EH (cell line): Measurements from ENCODE around the gene SLC10A7.

Experiments
- DNase-seq: peaks from one replicate; pipeline ENCODE4 v3.0.0-alpha.2; 2015; ENCODE audit warnings: low read depth

Gene SLC10A7

DNA sequence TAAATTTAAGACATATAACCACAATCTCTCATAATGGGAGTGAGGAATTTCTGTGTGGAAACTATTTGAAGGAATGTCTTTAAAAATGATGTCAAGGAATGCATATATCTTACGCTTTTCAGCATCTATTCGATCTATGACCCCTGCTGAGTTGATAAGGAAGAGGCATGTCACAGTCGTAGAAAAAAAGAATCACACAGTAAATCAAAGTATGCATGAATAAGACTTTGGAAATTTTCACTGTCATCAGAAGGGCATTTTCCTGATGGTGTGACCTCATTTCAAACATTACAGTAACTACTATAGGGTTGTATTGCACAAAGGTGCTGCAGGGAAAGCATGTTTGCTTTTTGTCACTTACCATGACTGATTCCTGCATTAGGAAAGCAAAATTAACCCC lies 265.9 kb downstream of the SLC10A7 start:
- peak; percentile 93 for DNase-seq

GRCh38 chr4:146255463-146255862 lies 266.3 kb downstream of the SLC10A7 start:
- DNase-seq = peak; percentile 83

DNA sequence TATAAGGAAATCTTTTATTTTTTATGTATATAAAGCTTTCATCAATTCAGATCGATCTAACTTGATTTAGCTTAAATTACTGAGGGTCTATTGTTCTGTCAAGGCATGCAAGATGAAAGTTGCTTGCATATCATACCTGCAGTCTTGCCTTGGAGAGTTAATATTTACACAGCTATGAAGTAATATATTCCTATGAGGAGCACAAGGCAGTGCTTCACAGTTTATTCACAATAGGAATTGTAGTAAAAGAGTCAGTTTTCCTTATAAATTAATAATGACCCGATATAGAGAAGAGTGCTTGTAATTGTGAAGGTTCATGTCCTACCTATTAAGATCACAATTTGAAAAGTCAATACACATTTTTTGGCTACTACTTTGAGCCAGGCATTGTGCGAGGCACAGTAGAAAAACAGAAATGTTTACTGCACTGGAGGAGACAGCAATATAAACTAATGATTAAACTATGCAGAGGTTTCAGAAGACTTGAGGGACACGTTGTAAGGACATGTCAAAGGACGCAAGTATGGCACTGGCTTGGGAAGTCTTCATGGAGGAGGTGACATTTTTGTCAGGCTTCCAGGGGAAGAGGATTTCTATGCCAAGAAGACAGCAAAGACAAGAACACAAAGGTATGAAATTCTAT lies 268.6 kb downstream of the SLC10A7 start:
- DNase-seq = no peak

GRCh38 chr4:146247356-146247755 lies 274.4 kb downstream of the SLC10A7 start:
- DNase-seq = peak; percentile 8

- no peak for DNase-seq
These were observed 275.4 kb downstream of the SLC10A7 start for GRCh38 chr4:146246381-146246780.

DNA sequence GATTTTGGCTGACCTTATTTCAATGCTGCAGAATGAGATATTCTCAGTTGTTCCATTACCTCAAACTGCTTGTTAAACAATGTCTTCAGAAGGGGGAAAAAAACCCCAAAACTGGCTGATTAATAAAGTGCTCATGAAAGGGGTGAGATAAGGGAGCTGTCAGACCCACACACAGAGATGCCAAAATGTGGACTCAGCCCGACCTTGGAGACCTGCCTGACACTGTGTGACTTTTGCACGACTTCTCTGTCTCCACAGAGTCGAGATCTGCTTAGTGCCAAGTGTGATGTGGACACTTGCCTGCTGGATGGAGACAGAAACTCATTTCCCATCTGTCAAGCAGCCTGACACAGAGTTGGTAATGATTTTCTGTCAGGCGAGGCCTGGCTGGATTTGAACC lies 275.9 kb downstream of the SLC10A7 start:
- DNase-seq = no peak

DNA sequence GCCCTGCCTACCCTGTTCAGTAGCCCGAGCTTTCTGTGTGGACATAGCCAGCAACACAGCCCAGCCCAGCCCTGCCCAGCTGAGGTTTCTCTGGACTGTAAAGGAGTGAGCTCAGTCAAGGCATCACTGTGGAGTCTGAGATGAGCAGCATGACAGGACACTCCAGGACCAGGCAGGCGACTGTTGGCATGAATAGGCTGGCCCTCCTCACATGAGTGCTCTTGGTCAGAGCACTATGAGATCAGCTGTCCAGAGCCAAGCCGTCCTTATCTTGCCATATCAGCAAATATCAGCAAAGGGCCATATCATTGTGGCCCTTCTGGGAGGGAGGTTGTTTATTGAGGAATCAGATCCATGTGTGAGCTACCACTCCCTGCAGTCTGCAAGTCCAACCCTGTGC lies 276.5 kb downstream of the SLC10A7 start:
- DNase-seq = peak; percentile 7

GRCh38 chr4:146244496-146244895 lies 277.2 kb downstream of the SLC10A7 start:
- DNase-seq = no peak

DNA sequence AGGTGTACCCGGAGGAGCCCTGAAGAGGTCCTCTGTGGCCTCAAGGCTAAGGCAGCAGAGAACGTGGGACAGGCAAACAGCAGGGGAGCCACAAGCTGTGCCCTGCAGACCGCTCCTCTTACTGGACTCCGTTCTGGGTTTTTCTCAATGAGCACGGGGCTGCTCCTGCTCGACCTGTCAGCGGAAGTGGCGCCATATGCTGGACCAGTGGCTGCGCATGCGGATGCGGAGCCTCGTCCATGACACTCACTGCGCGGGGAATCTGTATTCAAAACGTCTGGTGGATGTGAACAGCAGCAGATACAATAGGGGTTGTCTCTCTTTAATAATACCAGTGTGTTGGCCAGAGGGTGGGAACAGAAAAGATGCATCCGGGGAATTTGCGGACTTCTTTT lies 277.9 kb downstream of the SLC10A7 start:
- DNase-seq = no peak

GRCh38 chr4:146243141-146243882 lies 278.4 kb downstream of the SLC10A7 start:
- DNase-seq = peak; percentile 50

GRCh38 chr4:146238107-146238506 lies 283.6 kb downstream of the SLC10A7 start:
- no peak for DNase-seq

GRCh38 chr4:146237092-146237491 lies 284.6 kb downstream of the SLC10A7 start:
- no peak for DNase-seq

DNA sequence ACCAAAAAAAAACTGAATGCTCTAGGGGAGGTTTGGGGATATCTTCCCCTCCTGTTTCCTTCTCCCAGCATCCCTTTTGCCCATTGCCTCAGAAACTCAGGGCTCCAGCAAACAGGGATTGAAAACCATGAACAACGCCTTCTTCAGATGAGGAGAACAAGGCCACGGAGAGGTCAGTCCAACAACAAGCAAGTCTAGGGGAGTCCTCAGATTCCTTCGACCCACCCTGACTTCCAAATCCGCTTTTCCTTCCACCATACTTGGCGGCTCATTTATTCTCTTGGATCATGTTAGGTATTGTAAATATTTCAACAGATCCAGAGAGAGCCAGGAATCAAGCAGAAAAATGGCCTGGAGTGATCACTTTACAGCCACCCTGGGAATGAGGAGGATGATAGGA lies 285.5 kb downstream of the SLC10A7 start:
- DNase-seq = no peak

GRCh38 chr4:146235654-146236177 lies 286.0 kb downstream of the SLC10A7 start:
- DNase-seq = no peak

GRCh38 chr4:146232131-146232722 lies 289.5 kb downstream of the SLC10A7 start:
- no peak for DNase-seq

- DNase-seq = no peak
These were observed 292.3 kb downstream of the SLC10A7 start for GRCh38 chr4:146229406-146229805.

GRCh38 chr4:146224326-146224966 lies 297.3 kb downstream of the SLC10A7 start:
- no peak for DNase-seq

GRCh38 chr4:146222313-146222712 lies 299.4 kb downstream of the SLC10A7 start:
- DNase-seq = peak; percentile 78

DNA sequence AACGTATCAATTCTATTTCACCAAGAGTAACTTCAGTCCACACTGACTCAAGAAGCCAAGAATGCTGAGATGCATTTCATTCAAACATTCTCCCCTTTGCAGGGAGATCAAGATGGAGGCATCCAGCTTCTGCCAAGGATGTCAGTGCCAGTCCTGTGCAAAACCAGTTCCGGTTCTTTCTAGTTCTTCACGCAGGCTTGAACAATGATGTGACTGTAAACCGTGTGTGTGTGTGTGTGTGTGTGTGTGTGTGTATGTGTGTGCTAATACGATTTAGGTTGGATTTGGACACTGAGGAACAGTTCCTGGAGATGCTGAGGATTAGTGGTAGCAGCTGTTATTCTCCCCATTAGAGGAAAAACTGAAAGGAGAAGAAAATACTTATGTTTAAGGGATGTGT lies 307.5 kb downstream of the SLC10A7 start, which contains the start of gene REELD1:
TSS of gene REELD1 (plus strand) at position 301 of the 400 bp plus-strand sequence. CDS start 2,415 bp downstream, outside the sequence.
- no peak for DNase-seq

- no peak for DNase-seq
These were observed 309.0 kb downstream of the SLC10A7 start for GRCh38 chr4:146212781-146213180.

GRCh38 chr4:146211440-146211839 lies 310.3 kb downstream of the SLC10A7 start:
- DNase-seq = no peak

DNA sequence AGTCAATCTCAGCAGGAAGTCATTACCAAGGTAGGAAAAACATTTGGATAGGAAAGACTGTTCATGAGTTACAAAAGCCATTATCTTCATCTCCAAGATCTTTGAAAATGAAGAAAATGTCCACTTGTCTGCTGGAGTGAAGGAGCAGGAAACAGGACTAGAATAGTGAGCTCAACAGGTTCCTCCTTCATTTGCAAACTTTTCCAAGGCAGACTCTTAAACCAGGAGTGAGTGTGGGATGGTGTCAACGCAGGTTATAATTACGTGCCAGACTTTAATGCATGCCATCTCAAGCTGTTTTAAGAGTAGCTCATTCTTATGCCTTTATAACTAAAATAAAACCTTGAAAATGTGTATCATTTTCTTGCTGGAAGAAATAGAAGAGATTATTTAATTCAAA lies 310.9 kb downstream of the SLC10A7 start:
- no peak for DNase-seq
